OCI-LY7 (cell line): ENCODE data around the gene RXRB. TPM values are rescaled to one million over a fixed set of nuclear protein-coding genes. Genes with fewer than 3 reads are reported as not detected.

Source experiments
- BruUV-seq: library from RNA; stranded (reverse); fragments of 400-500 nt; replicated peaks from 2 replicates; lab custom pipeline; 2021; lab: Mats Ljungman, UMichigan
- CTCF ChIA-PET: fragments of 300-600 bp; sonication (Branson Sonifier 250); formaldehyde crosslinking; loops from one replicate; lab custom pipeline; 2022; ENCODE audit warnings: antibody characterized with exemption; ENCODE audit not compliant: unreplicated experiment; lab: Charles Lee
- POLR2A ChIA-PET: fragments of 300-600 bp; sonication (Branson Sonifier 250); formaldehyde crosslinking; loops from one replicate; lab custom pipeline; 2022; ENCODE audit warnings: antibody characterized with exemption; lab: Charles Lee
- DNase-seq: peaks from one replicate; pipeline ENCODE4 v3.0.0-alpha.2; 2015; ENCODE audit warnings: low spot score
- H2AFZ ChIP-seq: fragments of 200-600 bp; sonication (generic), shearing (Covaris generic); 2 replicates; pipeline ENCODE4 v1.6.1; 2014; ENCODE audit warnings: mild to moderate bottlenecking, antibody characterized with exemption, low read length, moderate library complexity
- H3K27ac ChIP-seq: fragments of 200-600 bp; sonication (generic); 2 replicates; pipeline ENCODE4 v1.5.1; 2014; ENCODE audit warnings: mixed run types, low read depth, mild to moderate bottlenecking, moderate library complexity, low read length, inconsistent platforms; ENCODE audit not compliant: poor library complexity, severe bottlenecking
- H3K36me3 ChIP-seq: fragments of 200-600 bp; sonication (generic); 2 replicates; pipeline ENCODE4 v1.6.1; 2014; ENCODE audit warnings: mild to moderate bottlenecking, antibody characterized with exemption, low read length, moderate library complexity, mixed read lengths; ENCODE audit not compliant: insufficient read depth
- H3K4me1 ChIP-seq: fragments of 200-600 bp; sonication (generic); 2 replicates; pipeline ENCODE4 v1.5.1; 2014; ENCODE audit warnings: mild to moderate bottlenecking, low read length; ENCODE audit not compliant: insufficient read depth, poor library complexity, severe bottlenecking
- H3K4me2 ChIP-seq: fragments of 200-600 bp; sonication (generic); 2 replicates; pipeline ENCODE4 v1.6.1; 2014; ENCODE audit warnings: mild to moderate bottlenecking, low read length
- H3K4me3 ChIP-seq: fragments of 200-600 bp; sonication (generic); 2 replicates; pipeline ENCODE4 v1.5.1; 2014; ENCODE audit warnings: mild to moderate bottlenecking, low read depth, low read length; ENCODE audit not compliant: poor library complexity, severe bottlenecking
- H3K79me2 ChIP-seq: fragments of 200-600 bp; sonication (generic); 2 replicates; pipeline ENCODE4 v1.6.1; 2016; ENCODE audit warnings: low read depth, mild to moderate bottlenecking, low read length, moderate library complexity, mixed read lengths; ENCODE audit not compliant: insufficient read depth
- H3K9me2 ChIP-seq: fragments of 200-600 bp; sonication (generic); 2 replicates; pipeline ENCODE4 v1.6.1; 2016; ENCODE audit warnings: mild to moderate bottlenecking, low read length, mixed read lengths; ENCODE audit not compliant: insufficient read depth
- H3K9me3 ChIP-seq: fragments of 200-600 bp; sonication (generic); 2 replicates; pipeline ENCODE4 v1.6.1; 2014; ENCODE audit warnings: mild to moderate bottlenecking, mixed run types, low read length, mixed read lengths
- H4K20me1 ChIP-seq: fragments of 200-600 bp; sonication (generic); 2 replicates; pipeline ENCODE4 v1.6.1; 2014; ENCODE audit warnings: mild to moderate bottlenecking, antibody characterized with exemption, low read length, moderate library complexity, mixed read lengths; ENCODE audit not compliant: insufficient read depth
- EZH2phosphoT487 ChIP-seq: fragments of 200-600 bp; sonication (generic); IDR thresholded peaks from 2 replicates; pipeline ENCODE4 v1.6.1; 2018; ENCODE audit warnings: low read depth, borderline replicate concordance, mild to moderate bottlenecking, mixed run types, antibody characterized with exemption, low read length, moderate library complexity, mixed read lengths
- intact Hi-C: fragments of 100-400 bp; cut with micrococcal nuclease; formaldehyde crosslinking; loops from one replicate; pipeline ENCODE4 v1.10.0; 2022; ENCODE audit not compliant: unreplicated experiment
- total RNA-seq, 2 experiments: library from RNA; depleted of rRNA in 1 of 2; stranded (reverse); fragments of >200 nt in 1 of 2; shearing (Covaris generic) in 1 of 2; gene quantifications; 2 replicates each; pipeline ENCODE4 v1.2.3, GENCODE V29; 2014 to 2022
- TF ChIP-seq, protein P1 (sequence below): fragments of 200-600 bp; sonication (generic); conservative IDR thresholded peaks from 2 replicates; pipeline ENCODE4 v1.5.1; 2014; ENCODE audit warnings: mild to moderate bottlenecking, antibody characterized with exemption, low read length, moderate library complexity, mixed read lengths

RXRB gene
- total RNA-seq, 2 experiments from 2014 or later: 32.5 to 47.3 TPM

DNA sequence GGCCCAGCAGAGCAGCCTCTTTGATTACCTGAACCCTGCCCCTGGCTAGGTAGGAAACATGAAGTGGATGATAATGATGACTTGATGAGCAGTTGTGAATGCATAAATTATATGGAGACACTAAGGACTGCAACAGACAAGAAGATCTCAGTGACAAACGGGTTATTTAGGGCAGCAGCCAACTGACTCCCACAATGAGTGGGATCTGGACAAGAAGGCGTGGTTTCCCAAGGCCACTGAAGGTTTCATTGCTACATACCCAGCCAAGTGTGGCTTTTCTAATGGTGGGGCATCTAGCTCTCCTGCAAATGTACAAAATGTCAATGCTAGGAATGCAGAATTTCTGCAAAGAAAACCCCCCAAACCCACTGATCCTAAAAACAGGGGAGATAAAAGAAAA is 37.3 kb upstream of the RXRB start:
- H3K36me3 ChIP-seq: no peaks in the 10 kb centered on the region
- H4K20me1 ChIP-seq: no peaks in the 10 kb centered on the region
- H3K4me1 ChIP-seq: no peaks in the 10 kb centered on the region
- H3K4me2 ChIP-seq: no peak overlapping the region
- no TSS peak for BruUV-seq
- no peaks in the 10 kb centered on the region for H3K9me3 ChIP-seq
- no peak overlapping the region for H3K27ac ChIP-seq
- intact Hi-C loops: no loop called here
- H2AFZ ChIP-seq: no peak overlapping the region
- H3K9me2 ChIP-seq: no peaks in the 10 kb centered on the region
- no peak for DNase-seq
- ChIA-PET CTCF (no interaction called here), POLR2A (interaction anchor here (1.1 kb wide), 1 partner anchor 18 kb away, joined by 3 read pairs; no protein-coding TSS in a partner anchor)
- TF ChIP-seq, protein P1, sequence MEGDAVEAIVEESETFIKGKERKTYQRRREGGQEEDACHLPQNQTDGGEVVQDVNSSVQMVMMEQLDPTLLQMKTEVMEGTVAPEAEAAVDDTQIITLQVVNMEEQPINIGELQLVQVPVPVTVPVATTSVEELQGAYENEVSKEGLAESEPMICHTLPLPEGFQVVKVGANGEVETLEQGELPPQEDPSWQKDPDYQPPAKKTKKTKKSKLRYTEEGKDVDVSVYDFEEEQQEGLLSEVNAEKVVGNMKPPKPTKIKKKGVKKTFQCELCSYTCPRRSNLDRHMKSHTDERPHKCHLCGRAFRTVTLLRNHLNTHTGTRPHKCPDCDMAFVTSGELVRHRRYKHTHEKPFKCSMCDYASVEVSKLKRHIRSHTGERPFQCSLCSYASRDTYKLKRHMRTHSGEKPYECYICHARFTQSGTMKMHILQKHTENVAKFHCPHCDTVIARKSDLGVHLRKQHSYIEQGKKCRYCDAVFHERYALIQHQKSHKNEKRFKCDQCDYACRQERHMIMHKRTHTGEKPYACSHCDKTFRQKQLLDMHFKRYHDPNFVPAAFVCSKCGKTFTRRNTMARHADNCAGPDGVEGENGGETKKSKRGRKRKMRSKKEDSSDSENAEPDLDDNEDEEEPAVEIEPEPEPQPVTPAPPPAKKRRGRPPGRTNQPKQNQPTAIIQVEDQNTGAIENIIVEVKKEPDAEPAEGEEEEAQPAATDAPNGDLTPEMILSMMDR: no peak
- no peak for TF ChIP-seq EZH2phosphoT487
- H3K4me3 ChIP-seq: no peak overlapping the region
- H3K79me2 ChIP-seq: no peaks in the 10 kb centered on the region

DNA sequence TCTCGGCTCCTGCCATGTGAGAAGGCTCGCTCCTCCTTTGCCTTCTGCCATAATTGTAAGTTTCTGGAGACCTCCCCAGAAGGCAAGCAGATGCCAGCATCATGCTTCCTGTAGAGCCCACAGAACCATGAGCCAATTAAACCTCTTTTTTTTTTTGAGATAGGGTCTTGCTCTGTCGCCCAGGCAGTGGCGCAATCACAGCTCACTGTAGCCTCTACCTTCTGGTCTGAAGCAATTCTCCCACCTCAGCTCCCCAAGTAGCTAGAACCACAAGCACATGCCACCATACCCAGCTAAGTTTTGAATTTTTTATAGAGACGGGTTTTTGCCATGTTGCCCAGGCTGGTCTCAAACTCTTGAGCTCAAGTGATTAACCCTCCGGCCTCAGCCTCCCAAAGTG is 36.4 kb upstream of the RXRB start:
- Histone ChIP-seq H3K9me3 (no peaks in the 10 kb centered on the region), H2AFZ (no peak overlapping the region), H3K79me2 (no peaks in the 10 kb centered on the region), H3K27ac (no peak overlapping the region), H3K4me1 (no peaks in the 10 kb centered on the region), H3K4me2 (no peak overlapping the region), H3K36me3 (no peaks in the 10 kb centered on the region), H3K9me2 (no peaks in the 10 kb centered on the region), H3K4me3 (no peak overlapping the region), H4K20me1 (no peaks in the 10 kb centered on the region)
- POLR2A ChIA-PET: no interaction called here
- no peak for DNase-seq
- CTCF ChIA-PET: no interaction called here
- TF ChIP-seq, protein P1: no peak
- no TSS peak for BruUV-seq
- intact Hi-C loops: no loop called here

DNA sequence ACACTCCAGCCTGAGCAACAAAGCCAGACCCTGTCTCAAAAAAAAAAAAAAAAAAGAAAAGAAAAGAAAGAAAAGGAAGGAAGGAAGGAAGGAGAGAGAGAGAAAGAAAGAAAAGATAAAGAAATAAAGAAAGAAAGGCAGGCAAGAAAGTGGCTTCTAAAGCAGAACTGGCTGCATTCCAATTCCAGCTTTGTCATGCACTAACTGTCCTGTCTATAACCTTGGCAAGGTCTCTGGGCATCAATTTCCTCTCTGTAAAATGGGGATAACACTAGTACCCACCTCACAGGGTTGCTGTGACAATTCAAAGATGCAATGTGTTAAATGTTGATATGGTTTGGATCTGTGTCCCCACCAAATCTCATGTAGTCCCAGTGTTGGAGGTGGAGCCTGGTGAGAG is 35.9 kb upstream of the RXRB start:
- H3K79me2 ChIP-seq: no peaks in the 10 kb centered on the region
- no peak overlapping the region for H3K27ac ChIP-seq
- H3K9me3 ChIP-seq: no peaks in the 10 kb centered on the region
- no TSS peak for BruUV-seq
- CTCF ChIA-PET: no interaction called here
- H3K9me2 ChIP-seq: no peaks in the 10 kb centered on the region
- H3K36me3 ChIP-seq: no peaks in the 10 kb centered on the region
- DNase-seq: no peak
- TF ChIP-seq, protein P1: no peak
- TF ChIP-seq EZH2phosphoT487: no peak
- H3K4me2 ChIP-seq: no peak overlapping the region
- H4K20me1 ChIP-seq: no peaks in the 10 kb centered on the region
- POLR2A ChIA-PET: interaction anchor here (0.6 kb wide), 2 partner anchors 75 to 1497 kb away, joined by 3 to 4 read pairs; no protein-coding TSS in a partner anchor
- no peak overlapping the region for H3K4me3 ChIP-seq
- no peak overlapping the region for H2AFZ ChIP-seq
- intact Hi-C loops: no loop called here
- no peaks in the 10 kb centered on the region for H3K4me1 ChIP-seq
